GM12891 (cell line): Measurements from ENCODE around the gene PEF1.

Experiments used
- PAX5 ChIP-seq: IDR thresholded peaks from 2 replicates; pipeline ENCODE4 v1.6.1; 2011; ENCODE audit warnings: low read length, moderate library complexity, mild to moderate bottlenecking; ENCODE audit not compliant: insufficient read depth, severe bottlenecking
- POLR2A ChIP-seq: IDR thresholded peaks from 2 replicates; pipeline ENCODE4 v1.6.1; 2011; ENCODE audit warnings: low read depth, low read length, control low read depth
- POLR2AphosphoS5 ChIP-seq: IDR thresholded peaks from 2 replicates; pipeline ENCODE4 v1.6.1; 2011; ENCODE audit warnings: low read depth, low read length, control low read depth
- SPI1 ChIP-seq: IDR thresholded peaks from 2 replicates; pipeline ENCODE4 v1.6.1; 2011; ENCODE audit warnings: low read depth, low read length, control low read depth
- TAF1 ChIP-seq: IDR thresholded peaks from 2 replicates; pipeline ENCODE4 v1.6.1; 2011; ENCODE audit warnings: low read depth, low read length, control low read depth

DNA sequence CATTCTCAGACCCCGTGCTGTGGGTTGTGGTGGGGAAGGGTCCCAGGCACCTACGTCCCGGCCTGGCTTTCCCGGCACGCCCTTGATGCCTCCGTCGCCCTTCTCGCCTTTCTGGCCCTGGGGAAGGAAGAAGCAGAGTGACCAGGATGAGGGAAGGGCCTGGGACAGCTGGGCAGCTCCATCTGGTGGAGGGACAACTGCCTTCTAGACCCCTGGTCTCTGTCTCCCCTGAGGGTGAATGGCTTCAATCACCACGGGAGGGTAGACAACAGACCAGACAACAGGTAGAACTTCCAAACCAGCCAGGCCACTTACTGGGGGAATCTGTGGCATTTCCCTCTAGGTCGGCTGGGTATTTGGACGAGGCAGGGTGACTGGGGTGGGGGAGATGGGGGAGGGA, 47.3 kb upstream of the PEF1 start:
- TF ChIP-seq POLR2AphosphoS5 (no peak), POLR2A (no peak), PAX5 (no peak), TAF1 (no peak), SPI1 (no peak)
